ENCODE data around the gene PYROXD2.

DNA sequence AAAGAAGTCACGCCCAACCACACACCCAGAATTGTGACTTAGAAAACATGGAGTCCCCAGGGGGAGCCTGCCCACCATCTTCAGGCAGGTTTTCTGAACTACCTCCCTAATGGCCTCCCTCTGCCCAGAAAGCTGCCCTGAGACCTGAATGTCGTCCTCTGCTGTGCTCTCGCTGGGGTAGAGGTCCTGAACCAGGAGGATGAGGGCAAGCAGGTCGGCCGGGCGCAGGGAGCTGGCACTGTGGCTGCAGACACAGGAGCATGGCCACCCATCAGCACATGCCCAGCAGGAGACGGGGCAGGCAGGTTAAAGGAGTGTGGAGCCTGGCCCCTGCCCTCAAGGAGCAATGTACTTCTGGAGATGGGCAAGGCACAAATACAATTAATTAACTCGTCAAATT, 15.4 kb upstream of the PYROXD2 start:
- TF ChIP-seq POLR2A (IDR thresholded peaks at IDR 0.05), result no peak
- TF ChIP-seq, protein P1, sequence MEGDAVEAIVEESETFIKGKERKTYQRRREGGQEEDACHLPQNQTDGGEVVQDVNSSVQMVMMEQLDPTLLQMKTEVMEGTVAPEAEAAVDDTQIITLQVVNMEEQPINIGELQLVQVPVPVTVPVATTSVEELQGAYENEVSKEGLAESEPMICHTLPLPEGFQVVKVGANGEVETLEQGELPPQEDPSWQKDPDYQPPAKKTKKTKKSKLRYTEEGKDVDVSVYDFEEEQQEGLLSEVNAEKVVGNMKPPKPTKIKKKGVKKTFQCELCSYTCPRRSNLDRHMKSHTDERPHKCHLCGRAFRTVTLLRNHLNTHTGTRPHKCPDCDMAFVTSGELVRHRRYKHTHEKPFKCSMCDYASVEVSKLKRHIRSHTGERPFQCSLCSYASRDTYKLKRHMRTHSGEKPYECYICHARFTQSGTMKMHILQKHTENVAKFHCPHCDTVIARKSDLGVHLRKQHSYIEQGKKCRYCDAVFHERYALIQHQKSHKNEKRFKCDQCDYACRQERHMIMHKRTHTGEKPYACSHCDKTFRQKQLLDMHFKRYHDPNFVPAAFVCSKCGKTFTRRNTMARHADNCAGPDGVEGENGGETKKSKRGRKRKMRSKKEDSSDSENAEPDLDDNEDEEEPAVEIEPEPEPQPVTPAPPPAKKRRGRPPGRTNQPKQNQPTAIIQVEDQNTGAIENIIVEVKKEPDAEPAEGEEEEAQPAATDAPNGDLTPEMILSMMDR (IDR thresholded peaks at IDR 0.05), result no peak
